ENCODE measurements around the gene LHPP.

Gene LHPP

GRCh38 chr10:124494046-124494807 lies 32.6 kb downstream of the LHPP start:
- DNase-seq (ENCODE audit: low spot score), result no peak

GRCh38 chr10:124495162-124495561 lies 33.5 kb downstream of the LHPP start:
- no peak for TF ChIP-seq CTCF (IDR thresholded peaks at IDR 0.05; ENCODE audit: poor library complexity, severe bottlenecking)
- DNase-seq (ENCODE audit: low spot score), result no peak
- Histone ChIP-seq H3K9me3 (ENCODE audit: severe bottlenecking) (no peaks in the 10 kb centered on the region), H3K4me3 (ENCODE audit: severe bottlenecking) (no peak overlapping the region), H3K27ac (ENCODE audit: poor library complexity, severe bottlenecking) (no peak overlapping the region), H3K4me1 (ENCODE audit: insufficient read depth, poor library complexity, severe bottlenecking) (no peaks in the 10 kb centered on the region), H3K36me3 (ENCODE audit: low read depth) (no peaks in the 10 kb centered on the region), H3K27me3 (ENCODE audit: insufficient read depth, poor library complexity, severe bottlenecking) (no peaks in the 10 kb centered on the region)
- ATAC-seq (ENCODE audit: low read depth), result no peak

More at GRCh38 chr10:124494046-124494807, 32.6 kb downstream of the LHPP start:
- Histone ChIP-seq H3K36me3 (ENCODE audit: low read depth) (no peaks in the 10 kb centered on the region), H3K27ac (ENCODE audit: poor library complexity, severe bottlenecking) (no peak overlapping the region), H3K4me1 (ENCODE audit: insufficient read depth, poor library complexity, severe bottlenecking) (no peaks in the 10 kb centered on the region), H3K9me3 (ENCODE audit: severe bottlenecking) (no peaks in the 10 kb centered on the region), H3K4me3 (ENCODE audit: severe bottlenecking) (no peak overlapping the region), H3K27me3 (ENCODE audit: insufficient read depth, poor library complexity, severe bottlenecking) (no peaks in the 10 kb centered on the region)
- no peak for TF ChIP-seq CTCF (IDR thresholded peaks at IDR 0.05; ENCODE audit: poor library complexity, severe bottlenecking)
- no peak for ATAC-seq (ENCODE audit: low read depth)

GRCh38 chr10:124495725-124496124 lies 34.1 kb downstream of the LHPP start:
- no peak for ATAC-seq (ENCODE audit: low read depth)
- Histone ChIP-seq H3K9me3 (ENCODE audit: severe bottlenecking) (no peaks in the 10 kb centered on the region), H3K36me3 (ENCODE audit: low read depth) (peaks cover 5% of the 10 kb centered on the region), H3K4me1 (ENCODE audit: insufficient read depth, poor library complexity, severe bottlenecking) (no peaks in the 10 kb centered on the region), H3K4me3 (ENCODE audit: severe bottlenecking) (no peak overlapping the region), H3K27me3 (ENCODE audit: insufficient read depth, poor library complexity, severe bottlenecking) (no peaks in the 10 kb centered on the region), H3K27ac (ENCODE audit: poor library complexity, severe bottlenecking) (no peak overlapping the region)
- no peak for TF ChIP-seq CTCF (IDR thresholded peaks at IDR 0.05; ENCODE audit: poor library complexity, severe bottlenecking)
- DNase-seq (ENCODE audit: low spot score), result no peak

DNA sequence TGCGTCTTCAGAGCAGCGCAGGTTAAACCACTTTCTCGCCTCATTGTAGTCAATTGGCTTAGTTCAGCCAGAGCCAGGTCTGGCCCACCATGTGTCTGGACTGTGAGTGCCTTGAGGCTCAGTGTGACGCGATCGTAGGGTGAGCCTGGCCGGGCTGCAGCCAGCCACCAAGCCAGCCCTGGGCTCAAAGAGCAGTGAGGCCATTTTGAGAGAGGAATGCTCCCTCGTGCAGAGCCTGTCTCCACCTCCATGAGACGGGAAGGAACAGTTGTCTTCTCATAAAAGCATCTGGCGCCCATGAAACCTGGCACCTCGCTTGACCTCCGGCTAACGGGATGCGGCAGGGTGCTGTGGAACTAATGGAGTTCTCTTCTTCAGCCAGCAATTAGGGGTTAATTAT lies 34.5 kb downstream of the LHPP start:
- TF ChIP-seq CTCF (IDR thresholded peaks at IDR 0.05; ENCODE audit: poor library complexity, severe bottlenecking), result no peak
- H3K27ac ChIP-seq (ENCODE audit: poor library complexity, severe bottlenecking), result no peak overlapping the region
- DNase-seq (ENCODE audit: low spot score) (no peak), ATAC-seq (ENCODE audit: low read depth) (no peak)
- no peaks in the 10 kb centered on the region for H3K4me1 ChIP-seq (ENCODE audit: insufficient read depth, poor library complexity, severe bottlenecking)
- H3K4me3 ChIP-seq (ENCODE audit: severe bottlenecking), result no peak overlapping the region
- H3K36me3 ChIP-seq (ENCODE audit: low read depth), result peaks cover 9% of the 10 kb centered on the region
- H3K27me3 ChIP-seq (ENCODE audit: insufficient read depth, poor library complexity, severe bottlenecking), result no peaks in the 10 kb centered on the region
- H3K9me3 ChIP-seq (ENCODE audit: severe bottlenecking), result no peaks in the 10 kb centered on the region

DNA sequence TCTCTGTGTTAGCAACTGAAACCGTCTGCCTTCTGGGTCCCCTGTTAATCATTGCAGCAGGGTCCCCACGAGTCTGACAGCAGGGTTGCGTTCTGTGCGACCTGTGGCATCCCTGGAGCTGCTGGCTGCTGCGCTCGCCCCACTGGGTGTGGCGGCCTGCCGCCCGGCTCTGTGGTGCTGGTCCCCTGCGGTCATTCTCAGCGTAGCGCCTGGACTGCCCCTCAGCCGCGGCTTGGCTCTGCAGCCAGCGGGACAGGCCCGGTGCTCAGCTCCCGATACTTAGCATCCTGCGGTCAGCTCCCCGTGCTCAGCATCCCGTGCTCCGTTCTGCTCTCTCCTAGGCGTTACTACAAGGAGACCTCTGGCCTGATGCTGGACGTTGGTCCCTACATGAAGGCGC lies 35.0 kb downstream of the LHPP start:
- ATAC-seq (ENCODE audit: low read depth) (no peak), DNase-seq (ENCODE audit: low spot score) (no peak)
- H3K4me3 ChIP-seq (ENCODE audit: severe bottlenecking), result no peak overlapping the region
- peaks cover 9% of the 10 kb centered on the region for H3K36me3 ChIP-seq (ENCODE audit: low read depth)
- no peaks in the 10 kb centered on the region for H3K27me3 ChIP-seq (ENCODE audit: insufficient read depth, poor library complexity, severe bottlenecking)
- H3K4me1 ChIP-seq (ENCODE audit: insufficient read depth, poor library complexity, severe bottlenecking), result no peaks in the 10 kb centered on the region
- no peaks in the 10 kb centered on the region for H3K9me3 ChIP-seq (ENCODE audit: severe bottlenecking)
- no peak overlapping the region for H3K27ac ChIP-seq (ENCODE audit: poor library complexity, severe bottlenecking)
- TF ChIP-seq CTCF (IDR thresholded peaks at IDR 0.05; ENCODE audit: poor library complexity, severe bottlenecking), result no peak
